SIG-M5 treated with dmso at 0.1 percent for 504 hours (cell line): ENCODE results near the gene CPB1.

Experiments used
- DNase-seq: peaks from one replicate; lab custom pipeline; 2025; ENCODE audit not compliant: unreplicated experiment; lab: John Stamatoyannopoulos, UW

The CPB1 gene

DNA sequence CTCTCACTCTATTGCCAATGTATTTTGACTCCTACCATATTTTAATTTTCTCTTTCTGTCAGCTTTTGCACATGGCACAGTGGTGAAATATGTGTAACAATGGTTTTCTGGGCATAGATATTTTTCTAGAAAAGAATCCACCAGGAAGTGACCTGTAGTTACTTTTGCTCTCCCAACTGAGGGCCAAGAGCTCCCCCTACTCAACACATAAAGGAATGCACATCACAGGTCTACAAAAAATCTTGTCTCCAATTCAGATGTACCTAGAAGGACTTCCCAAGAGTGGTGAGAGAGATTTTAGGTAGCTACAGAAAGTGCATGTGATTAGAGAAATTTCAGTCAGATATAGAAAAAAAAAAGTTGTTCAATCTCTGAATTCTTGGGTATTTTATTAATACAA lies 53.1 kb downstream of the CPB1 start:
- peak; percentile 21 for DNase-seq

DNA sequence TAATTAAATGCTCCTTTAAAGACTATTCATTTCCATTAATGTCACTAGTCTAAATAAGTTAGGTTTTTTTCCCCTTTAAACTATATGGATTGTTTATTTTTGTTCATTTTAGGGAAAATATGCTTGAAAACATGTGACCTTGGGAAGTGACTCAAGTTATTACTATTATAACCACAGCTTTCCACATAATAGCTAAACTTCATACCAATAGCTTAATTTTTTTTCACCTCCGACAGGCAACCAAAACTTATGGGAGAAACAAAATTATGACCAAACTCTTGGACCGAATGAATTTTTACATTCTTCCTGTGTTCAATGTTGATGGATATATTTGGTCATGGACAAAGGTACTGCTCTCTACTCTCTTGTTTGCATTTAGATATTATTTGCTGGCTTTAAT lies 53.7 kb downstream of the CPB1 start:
- no peak for DNase-seq

DNA sequence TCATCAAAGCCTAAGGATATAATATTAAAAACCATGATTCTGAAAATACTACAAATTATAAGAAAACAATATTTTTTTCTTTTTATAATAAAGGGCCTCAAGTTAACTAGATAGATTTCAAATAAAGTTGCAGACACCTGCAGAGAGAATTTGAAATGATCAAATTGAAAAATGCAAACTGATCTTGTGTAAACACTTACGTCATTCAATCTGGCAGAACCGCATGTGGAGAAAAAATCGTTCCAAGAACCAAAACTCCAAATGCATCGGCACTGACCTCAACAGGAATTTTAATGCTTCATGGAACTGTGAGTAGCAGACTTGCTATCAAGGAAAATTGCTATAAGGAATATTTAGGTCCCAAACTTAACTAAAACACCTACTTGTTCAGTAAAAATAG lies 54.7 kb downstream of the CPB1 start:
- DNase-seq, result no peak

DNA sequence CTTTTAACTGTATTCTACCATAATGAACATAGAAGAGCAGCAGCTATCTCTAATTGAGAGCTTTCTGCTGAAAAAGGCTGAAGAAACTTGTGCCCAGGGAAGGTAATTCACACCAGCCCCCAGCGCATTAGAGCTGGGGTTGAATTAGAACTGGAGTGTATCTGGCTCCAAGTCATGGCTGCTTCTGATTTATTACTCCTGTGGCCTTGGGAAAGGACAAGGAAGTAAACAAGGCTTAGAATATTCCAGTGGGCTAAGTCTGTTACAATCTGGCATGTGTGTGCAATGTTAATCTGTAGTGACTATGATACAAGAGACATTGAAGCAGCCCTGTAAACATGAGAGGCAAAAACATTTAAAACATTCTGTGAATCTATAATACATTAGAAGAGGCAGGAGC lies 55.6 kb downstream of the CPB1 start:
- no peak for DNase-seq

DNA sequence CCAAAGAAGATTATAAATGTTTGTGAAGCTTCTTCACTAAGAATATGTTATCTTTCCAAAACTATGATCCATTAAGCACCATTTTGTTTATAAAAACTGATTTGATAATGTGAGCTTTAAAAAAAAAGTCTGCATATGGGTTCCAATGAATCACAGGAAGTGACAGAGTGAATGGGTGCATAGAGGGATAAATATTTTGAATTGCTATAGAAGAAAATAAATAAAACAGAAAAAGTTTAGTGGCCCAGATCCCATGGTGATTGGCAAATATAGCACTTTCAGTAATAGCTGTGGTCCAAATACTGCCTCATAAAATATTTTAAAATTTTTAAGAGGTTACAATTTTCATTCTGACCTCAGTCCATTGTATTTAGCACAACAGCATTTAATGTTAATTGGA lies 56.6 kb downstream of the CPB1 start:
- DNase-seq, result no peak

DNA sequence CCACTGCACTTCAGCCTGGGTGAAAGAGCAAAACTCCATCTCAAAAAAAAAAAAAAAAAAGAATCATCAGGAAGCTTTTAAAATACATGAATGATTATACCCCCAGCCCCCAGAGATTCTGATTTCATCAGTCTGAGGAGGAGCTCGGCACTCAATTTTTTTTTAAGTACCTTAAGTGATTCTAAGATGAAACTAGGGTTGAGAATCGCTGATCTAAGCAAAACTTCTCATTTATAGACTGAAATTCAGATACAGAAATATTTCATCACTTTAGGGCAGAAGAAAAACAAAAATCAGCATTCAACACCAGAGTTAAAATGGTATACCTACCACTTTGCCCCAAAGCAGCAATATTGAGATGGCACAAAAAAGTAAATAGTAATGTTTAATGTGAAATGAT lies 62.2 kb downstream of the CPB1 start:
- DNase-seq, result no peak

DNA sequence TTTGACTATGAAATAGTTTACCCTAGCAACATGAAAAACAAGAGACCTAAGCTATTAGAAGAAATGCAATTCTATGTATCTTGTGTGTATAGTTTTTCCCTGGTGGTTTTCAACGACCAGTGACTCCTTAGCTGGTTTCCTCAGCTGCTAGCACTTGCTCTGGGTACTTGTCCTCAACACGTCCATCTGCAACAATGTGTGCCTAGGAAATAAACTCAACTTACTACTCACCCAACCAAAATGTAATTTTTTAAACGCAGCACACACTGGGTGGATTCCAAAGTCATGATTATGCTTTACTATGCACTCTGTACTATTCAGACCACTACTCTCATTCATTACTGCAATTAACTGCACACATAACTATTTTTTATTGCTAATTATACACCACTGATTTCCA lies 68.5 kb downstream of the CPB1 start:
- no peak for DNase-seq

DNA sequence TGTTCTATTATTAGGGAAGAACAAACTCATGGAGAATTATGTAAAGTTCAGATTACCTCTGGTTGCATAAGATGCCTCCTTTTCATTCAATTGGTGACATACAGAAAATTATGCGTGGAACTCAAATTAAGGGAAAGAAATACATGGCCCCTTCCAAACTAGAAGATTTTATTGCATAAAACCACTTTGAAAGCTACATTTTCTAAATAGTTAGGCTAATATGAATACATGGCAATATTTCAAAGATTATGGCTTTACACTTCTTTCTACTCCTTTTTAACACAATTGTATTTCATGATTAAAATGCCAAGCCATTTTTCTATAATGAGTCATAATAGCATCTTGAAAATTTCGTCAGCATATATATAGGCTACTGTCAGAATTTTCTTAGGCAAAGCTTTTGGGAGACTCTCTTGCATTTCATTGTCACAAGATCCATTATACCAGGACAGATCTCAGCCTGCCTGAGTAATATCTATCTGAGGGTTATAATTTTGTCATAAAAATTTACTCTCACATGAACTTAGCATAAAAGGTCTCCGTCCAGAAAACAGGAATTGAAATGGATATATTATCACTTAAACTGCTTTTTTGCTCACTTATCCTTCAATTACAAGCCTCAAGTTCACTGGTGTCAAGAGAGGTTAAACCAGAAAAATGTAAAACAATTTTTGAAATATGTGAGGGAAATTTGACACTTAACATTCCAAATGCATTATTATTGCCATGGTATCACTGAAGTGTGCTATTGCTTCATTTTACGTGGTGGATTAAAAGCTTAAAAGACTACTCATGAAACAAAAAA lies 74.6 kb downstream of the CPB1 start:
- DNase-seq, result no peak

DNA sequence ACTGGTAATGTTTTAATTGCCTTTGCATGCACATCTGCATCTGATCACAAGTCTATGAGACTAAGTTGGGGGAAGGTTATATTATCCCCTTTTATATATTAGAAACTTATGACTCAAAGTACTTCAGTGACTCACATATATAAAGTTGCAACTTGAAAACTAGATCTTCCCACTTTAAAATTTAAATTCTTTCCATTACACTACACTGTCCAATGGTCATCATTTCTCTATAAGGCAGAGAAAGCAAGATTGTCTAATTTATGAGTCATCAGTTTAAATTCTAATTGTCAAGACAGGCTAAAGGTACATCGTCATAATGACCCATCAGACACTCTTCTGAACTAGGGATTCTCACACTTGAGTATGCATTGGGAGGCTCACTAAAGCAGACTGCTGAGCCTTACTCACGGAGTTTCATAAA lies 75.4 kb downstream of the CPB1 start:
- no peak for DNase-seq

DNA sequence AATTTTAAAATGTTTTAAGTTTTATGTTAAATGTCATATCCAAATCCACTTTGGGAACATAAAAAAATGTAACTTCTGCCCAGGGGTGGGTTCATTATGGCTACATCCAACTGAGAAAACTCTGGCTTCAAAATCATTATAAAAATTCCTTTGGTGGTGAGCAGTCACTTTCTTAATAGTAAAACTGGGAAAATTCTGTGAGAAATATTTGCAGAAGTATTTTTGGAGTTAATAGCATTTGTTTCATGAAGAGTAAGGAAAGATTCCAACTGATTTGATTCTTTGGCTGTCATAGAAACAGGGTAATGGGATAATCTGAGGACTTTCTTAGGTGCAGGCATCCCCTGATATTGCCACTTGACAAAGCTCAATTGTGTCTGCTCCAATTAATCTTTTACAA lies 76.3 kb downstream of the CPB1 start:
- DNase-seq, result no peak

DNA sequence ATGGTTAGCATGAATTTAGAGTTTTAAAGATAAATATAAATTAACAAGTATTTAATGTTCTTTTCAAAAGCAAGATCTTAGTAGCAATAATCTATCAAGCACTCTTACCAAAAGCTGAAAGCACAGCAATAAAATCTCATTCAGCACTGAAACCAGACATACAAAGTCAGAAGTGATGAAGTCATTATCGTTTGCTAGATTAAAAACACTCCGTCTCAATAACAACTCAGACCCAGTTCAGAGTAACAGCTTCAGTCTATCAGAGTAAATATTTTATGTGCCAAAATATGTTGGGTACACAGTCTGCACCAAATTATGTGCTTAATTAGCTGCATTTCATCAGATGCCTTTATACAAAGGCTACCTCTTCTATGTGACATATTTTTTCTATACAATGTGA lies 79.1 kb downstream of the CPB1 start:
- no peak for DNase-seq
